Spinal cord (tissue), 10 donors: ENCODE results near the gene CFAP68. TPM values are rescaled to one million over a fixed set of nuclear protein-coding genes. Genes with fewer than 3 reads are reported as not detected.
"Not testable (repeated sequence)": the region's sequence is repeated elsewhere in the genome, so short reads cannot be mapped to it uniquely, and the experiment has no call there.

Experiments used
- DNase-seq, 6 donors: peaks; one replicate each; pipeline versions ENCODE4 v3.0.0 to v3.0.0-alpha.2; 2013 to 2015; ENCODE audit warnings: low spot score in 6 of 6, low read depth in 4 of 6
- H3K27ac ChIP-seq: one replicate; pipeline ENCODE4 v1.5.1; 2013; ENCODE audit warnings: low read depth, low read length, control low read depth
- H3K27me3 ChIP-seq: one replicate; pipeline ENCODE4 v1.6.1; 2013; ENCODE audit warnings: low read length; ENCODE audit not compliant: control insufficient read depth, insufficient read depth
- H3K36me3 ChIP-seq: one replicate; pipeline ENCODE4 v1.6.1; 2013; ENCODE audit warnings: low read length; ENCODE audit not compliant: control insufficient read depth, insufficient read depth
- H3K4me1 ChIP-seq: one replicate; pipeline ENCODE4 v1.6.1; 2013; ENCODE audit warnings: low read length; ENCODE audit not compliant: control insufficient read depth, insufficient read depth
- H3K4me3 ChIP-seq: one replicate; pipeline ENCODE4 v1.5.1; 2013; ENCODE audit warnings: low read depth, low read length, control low read depth
- H3K9me3 ChIP-seq: one replicate; pipeline ENCODE4 v1.6.1; 2013; ENCODE audit warnings: low read length; ENCODE audit not compliant: control insufficient read depth, insufficient read depth
- WGBS: methylation state at CpG from one replicate; pipeline ENCODE4 v1.1.5; 2013; ENCODE audit warnings: missing lambda C conversion rate; ENCODE audit not compliant: insufficient coverage; 5-methylcytosine and 5-hydroxymethylcytosine counted together
- polyA plus RNA-seq, 2 donors: library from polyadenylated mRNA; unstranded; fragments of 120-200 nt; gene quantifications; one replicate each; pipeline ENCODE4 v1.2.1, GENCODE V29; 2013; ENCODE audit not compliant: insufficient read length in 2 of 2
- total RNA-seq, 2 donors: library from RNA; depleted of rRNA in 1 of 2; stranded (reverse); fragments of 120-200 nt in 1 of 2; fragments of >200 nt in 1 of 2; gene quantifications; one replicate each; pipeline versions ENCODE4 v1.2.3 to v1.2.4, GENCODE V29; 2013 to 2014
- donor health status: healthy.

The CFAP68 gene
- total and polyA plus RNA-seq, 4 donors: 12.9 to 32.6 (median 27.4) TPM

DNA sequence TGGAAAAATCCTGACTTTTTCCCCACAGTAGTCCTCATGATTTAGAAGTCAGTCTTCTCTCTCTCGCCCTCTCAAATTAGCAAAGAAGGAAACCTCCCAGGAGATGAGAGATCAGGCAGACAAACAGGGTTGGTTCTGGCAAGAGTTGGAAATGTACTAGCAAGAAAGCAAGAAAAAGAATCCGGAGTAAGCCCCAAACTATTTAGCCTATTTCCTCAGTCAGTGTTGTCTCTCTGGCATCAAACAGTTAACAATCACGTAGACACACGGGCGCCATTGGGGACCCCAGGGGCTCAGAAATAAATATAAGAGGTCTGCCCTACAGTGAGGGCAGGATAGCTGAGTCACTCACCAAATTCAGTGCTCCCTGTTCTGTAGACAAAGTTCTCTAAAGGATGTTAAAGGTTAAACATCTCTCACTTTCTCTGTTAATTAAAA, 44.0 kb downstream of the CFAP68 start:
- peak overlapping the region; percentile 81 for H3K27ac ChIP-seq
- peaks cover 23% of the 10 kb centered on the region for H3K4me1 ChIP-seq
- H3K9me3 ChIP-seq: no peaks in the 10 kb centered on the region
- WGBS: 40% methylated on average over 1 of the region's 5 CpGs
- H3K36me3 ChIP-seq: no peaks in the 10 kb centered on the region
- no peak overlapping the region for H3K4me3 ChIP-seq
- H3K27me3 ChIP-seq: no peaks in the 10 kb centered on the region
- DNase-seq: no peak

GRCh38 chr11:111923951-111924350, 44.6 kb downstream of the CFAP68 start:
- Histone ChIP-seq H3K4me3 (no peak overlapping the region), H3K36me3 (no peaks in the 10 kb centered on the region), H3K4me1 (peaks cover 19% of the 10 kb centered on the region), H3K27me3 (no peaks in the 10 kb centered on the region), H3K27ac (peak overlapping the region; percentile 81), H3K9me3 (no peaks in the 10 kb centered on the region)
- no peak for DNase-seq

DNA sequence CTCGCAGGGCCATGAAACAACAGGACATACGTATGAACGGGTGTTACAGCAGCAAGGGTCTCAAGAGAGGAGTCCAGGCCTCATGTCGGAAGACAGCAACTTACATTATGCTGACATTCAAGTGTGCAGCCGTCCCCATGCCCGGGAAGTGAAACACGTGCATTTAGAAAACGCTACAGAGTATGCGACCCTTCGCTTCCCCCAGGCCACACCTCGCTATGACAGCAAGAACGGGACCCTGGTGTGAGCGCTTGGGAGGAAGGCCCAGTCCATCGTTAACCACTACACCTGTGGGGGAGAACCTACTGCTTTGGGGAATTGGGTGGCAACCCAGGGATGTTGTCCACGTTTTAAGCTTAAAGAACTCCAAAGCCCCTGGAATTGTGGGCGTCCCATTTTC, 46.6 kb downstream of the CFAP68 start:
- no peaks in the 10 kb centered on the region for H3K36me3 ChIP-seq
- WGBS: 94% methylated on average over 15 of the region's 16 CpGs
- DNase-seq: no peak
- H3K27ac ChIP-seq: peak overlapping the region; percentile 90
- no peak overlapping the region for H3K4me3 ChIP-seq
- no peaks in the 10 kb centered on the region for H3K9me3 ChIP-seq
- no peaks in the 10 kb centered on the region for H3K27me3 ChIP-seq
- H3K4me1 ChIP-seq: peaks cover 18% of the 10 kb centered on the region

DNA sequence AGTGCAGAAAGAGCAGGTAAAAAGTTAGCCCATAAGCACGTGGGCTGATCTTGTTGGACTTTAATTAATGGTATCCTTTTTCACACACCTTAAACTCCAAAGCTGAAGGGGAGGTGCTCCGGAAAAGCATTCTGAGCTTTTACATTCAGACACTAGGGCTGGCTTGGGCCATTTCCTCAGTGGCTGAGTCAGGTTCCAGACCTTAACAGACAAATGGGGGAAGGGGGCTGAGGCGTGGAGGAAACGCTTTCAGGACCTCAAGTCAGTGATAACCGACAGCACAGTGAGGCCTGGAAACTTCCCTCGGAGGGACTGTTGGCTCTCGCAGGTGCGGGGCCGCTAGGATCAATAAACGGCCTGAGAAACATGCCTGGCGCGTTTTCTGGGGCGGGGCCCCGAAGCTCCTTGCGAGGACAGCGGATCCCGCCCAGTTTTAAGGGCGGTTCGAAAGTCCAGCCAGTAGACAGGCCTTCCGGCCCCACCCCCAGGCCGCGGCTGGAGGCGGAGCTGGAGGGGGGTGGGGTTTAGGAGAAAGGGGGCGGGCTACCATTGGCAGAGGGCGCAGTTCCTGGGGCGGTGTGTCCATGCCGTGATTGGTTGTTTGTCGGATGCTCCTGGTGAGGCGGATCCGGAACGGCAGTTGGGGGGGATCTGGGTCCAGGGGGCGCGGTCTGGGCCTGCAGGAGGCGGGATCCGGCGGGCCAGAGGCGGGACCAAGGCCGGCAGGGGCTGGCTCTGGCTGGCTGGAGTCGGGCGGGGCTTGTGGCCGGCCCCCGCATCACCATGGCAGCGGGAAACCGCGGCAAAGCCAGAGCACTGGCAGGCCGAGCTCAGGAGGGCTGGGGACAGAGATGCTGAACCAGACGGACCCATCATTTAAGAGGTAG, 47.4 kb downstream of the CFAP68 start:
- DNase-seq: peak; percentile 84 to 98 (median 93)
- Histone ChIP-seq H3K27ac (peak overlapping the region; percentile 90), H3K27me3 (no peaks in the 10 kb centered on the region), H3K4me3 (peak overlapping the region; percentile 60), H3K36me3 (no peaks in the 10 kb centered on the region), H3K9me3 (no peaks in the 10 kb centered on the region), H3K4me1 (peaks cover 18% of the 10 kb centered on the region)
- under 1% methylated on average over 38 of the region's 47 CpGs for WGBS

- no peak overlapping the region for H3K27ac ChIP-seq
- H3K9me3 ChIP-seq: no peaks in the 10 kb centered on the region
- no peak for DNase-seq
- H3K4me1 ChIP-seq: peaks cover 24% of the 10 kb centered on the region
- H3K4me3 ChIP-seq: no peak overlapping the region
- H3K27me3 ChIP-seq: no peaks in the 10 kb centered on the region
- no peaks in the 10 kb centered on the region for H3K36me3 ChIP-seq
- WGBS: no CpG with 5 or more reads among the region's 4 CpGs
Observed at GRCh38 chr11:111930472-111930871, 51.1 kb downstream of the CFAP68 start.

- no peak for DNase-seq
- Histone ChIP-seq H3K27me3 (no peaks in the 10 kb centered on the region), H3K36me3 (no peaks in the 10 kb centered on the region), H3K9me3 (no peaks in the 10 kb centered on the region), H3K27ac (no peak overlapping the region), H3K4me3 (no peak overlapping the region), H3K4me1 (peaks cover 24% of the 10 kb centered on the region)
- no CpG with 5 or more reads among the region's 2 CpGs for whole genome bisulfite sequencing
Observed at GRCh38 chr11:111932611-111932950, 53.2 kb downstream of the CFAP68 start.

DNA sequence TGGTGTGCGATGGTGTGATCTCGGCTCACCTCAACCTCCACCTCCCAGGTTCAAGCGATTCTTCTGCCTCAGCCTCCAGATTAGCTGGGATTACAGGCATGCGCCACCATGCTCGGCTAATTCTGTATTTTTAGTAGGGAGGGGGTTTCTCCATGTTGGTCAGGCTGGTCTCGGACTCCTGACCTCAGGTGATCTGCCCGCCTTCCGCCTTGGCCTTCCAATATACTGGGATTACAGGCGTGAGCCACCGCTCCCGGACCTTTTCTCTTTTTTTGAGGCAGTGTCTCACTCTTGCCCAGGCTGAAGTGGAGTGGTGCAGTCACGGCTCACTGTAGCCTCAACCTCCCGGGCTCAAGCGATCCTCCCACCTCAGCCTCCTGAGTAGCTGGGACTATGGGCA, 53.8 kb downstream of the CFAP68 start:
- not testable (repeated sequence) for H3K9me3 ChIP-seq, DNase-seq, H3K27me3 ChIP-seq, H3K27ac ChIP-seq, H3K4me3 ChIP-seq, H3K36me3 ChIP-seq
- peaks cover 24% of the 10 kb centered on the region for H3K4me1 ChIP-seq
- 96% methylated on average over 9 of the region's 14 CpGs for WGBS

DNA sequence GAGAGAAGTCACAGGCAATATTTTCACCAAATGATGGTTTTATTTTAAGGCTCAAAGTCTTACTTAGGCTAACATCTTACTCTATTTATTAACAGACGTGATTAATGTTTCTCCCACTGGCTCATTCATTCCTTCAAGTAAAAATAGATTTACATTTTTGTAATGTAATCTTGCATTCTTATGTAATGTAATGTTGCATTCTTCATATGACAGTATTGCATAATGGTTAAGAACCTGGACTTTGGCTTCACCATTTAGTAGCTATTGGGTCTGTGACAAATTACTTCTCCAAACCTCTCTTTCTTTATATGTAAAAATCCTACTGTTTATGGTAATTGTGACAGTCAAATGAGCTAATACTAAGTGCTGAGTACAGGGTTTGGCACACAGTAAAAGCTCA, 54.5 kb downstream of the CFAP68 start:
- H3K27me3 ChIP-seq: no peaks in the 10 kb centered on the region
- H3K9me3 ChIP-seq: no peaks in the 10 kb centered on the region
- H3K27ac ChIP-seq: no peak overlapping the region
- whole genome bisulfite sequencing: no CpG with 5 or more reads among the region's 1 CpG
- no peaks in the 10 kb centered on the region for H3K36me3 ChIP-seq
- H3K4me1 ChIP-seq: peaks cover 29% of the 10 kb centered on the region
- DNase-seq: no peak
- no peak overlapping the region for H3K4me3 ChIP-seq

GRCh38 chr11:111934306-111934705, 55.0 kb downstream of the CFAP68 start:
- Histone ChIP-seq H3K9me3 (no peaks in the 10 kb centered on the region), H3K27ac (no peak overlapping the region), H3K4me3 (no peak overlapping the region), H3K27me3 (no peaks in the 10 kb centered on the region), H3K36me3 (no peaks in the 10 kb centered on the region), H3K4me1 (peaks cover 29% of the 10 kb centered on the region)
- peak in 1 of 6 donors; percentile 50 for DNase-seq
- WGBS: 75% methylated on average over 1 of the region's 1 CpG
